Right lobe of liver (tissue), 6 donors: ENCODE results near the gene BHLHE23. TPM values are rescaled to one million over a fixed set of nuclear protein-coding genes. Genes with fewer than 3 reads are reported as not detected.
"Not testable (repeated sequence)": the region's sequence is repeated elsewhere in the genome, so short reads cannot be mapped to it uniquely, and the experiment has no call there.

Experiments used
- ATAC-seq, 4 donors: fragments of 200-7000 bp; cut with Tn5 transposase; one replicate each; pipeline ENCODE4 v1.9.1; 2020; ENCODE audit warnings: mild to moderate bottlenecking in 4 of 4, moderate library complexity in 4 of 4
- DNase-seq, 3 donors: peaks; one replicate each; pipeline ENCODE4 v3.0.0-alpha.2; 2020
- H3K27ac ChIP-seq, 3 donors: fragments of 200-600 bp; one replicate each; pipeline ENCODE4 v1.8.0; 2022
- H3K27me3 ChIP-seq, 2 donors: fragments of 200-600 bp; one replicate each; pipeline ENCODE4 v1.8.0; 2022
- H3K36me3 ChIP-seq, 4 donors: fragments of 200-600 bp; sonication (generic) in 1 of 4; one replicate each; pipeline versions ENCODE4 v1.5.1 to v1.8.0; 2017 to 2022; ENCODE audit warnings: control low read depth in 1 of 4
- H3K4me1 ChIP-seq, 4 donors: fragments of 200-600 bp; sonication (generic) in 1 of 4; one replicate each; pipeline versions ENCODE4 v1.5.1 to v1.8.0; 2017 to 2022; ENCODE audit warnings: control low read depth in 1 of 4
- H3K4me3 ChIP-seq, 3 donors: fragments of 200-600 bp; one replicate each; pipeline ENCODE4 v1.8.0; 2022
- H3K9me3 ChIP-seq, 4 donors: fragments of 200-600 bp; sonication (generic) in 1 of 4; one replicate each; pipeline versions ENCODE4 v1.5.1 to v1.8.0; 2017 to 2022; ENCODE audit warnings: control low read depth in 1 of 4
- POLR2A ChIP-seq: fragments of 450-650 bp; IDR thresholded peaks from one replicate; pipeline ENCODE4 v1.6.1; 2017; ENCODE audit warnings: antibody characterized with exemption, mild to moderate bottlenecking
- WGBS: methylation state at CpG from one replicate; pipeline ENCODE4 v1.1.6; 2018; ENCODE audit warnings: low coverage, low lambda C conversion rate; ENCODE audit not compliant: insufficient coverage; ENCODE audit errors: missing lambda C conversion rate; 5-methylcytosine and 5-hydroxymethylcytosine counted together
- intact Hi-C, 2 donors: fragments of 100-400 bp; cut with DNase I; formaldehyde crosslinking; loops; one replicate each; pipeline versions ENCODE4 v1.11.2 to v1.14.1; 2022
- total RNA-seq, 6 experiments: library from RNA; depleted of rRNA in 2 of 6; stranded (reverse); fragments of >200 nt in 2 of 6; fragmentation: NEBNext Ultra II Directional in 3 of 6; extraction: Animal tissue kit (Norgen Biotek cat#: 25700) in 3 of 6; gene quantifications; one replicate each; pipeline versions ENCODE4 v1.1.0 to v1.2.4, GENCODE V29; 2016 to 2023
- TF ChIP-seq, protein P1 (sequence below), 4 donors: fragments of 200-600 bp in 3 of 4; fragments of 450-650 bp in 1 of 4; IDR thresholded peaks; one replicate each; pipeline versions ENCODE4 v1.5.1 to v1.8.0; 2016 to 2022; ENCODE audit warnings: antibody characterized with exemption in 4 of 4, mild to moderate bottlenecking in 2 of 4
- donor health status: DM: no; HTN: yes; CAD: no.
- donor health status: DM: no; HTN: no; CAD: no.
- donor health status: DM: no; HTN: no; CAD: no.
- donor health status: DM: no; HTN: yes; CAD: no.
- donor health status: DM: no; HTN: yes; CAD: no.

The BHLHE23 gene
- total RNA-seq, 6 experiments from 2014 or later, result not detected

DNA sequence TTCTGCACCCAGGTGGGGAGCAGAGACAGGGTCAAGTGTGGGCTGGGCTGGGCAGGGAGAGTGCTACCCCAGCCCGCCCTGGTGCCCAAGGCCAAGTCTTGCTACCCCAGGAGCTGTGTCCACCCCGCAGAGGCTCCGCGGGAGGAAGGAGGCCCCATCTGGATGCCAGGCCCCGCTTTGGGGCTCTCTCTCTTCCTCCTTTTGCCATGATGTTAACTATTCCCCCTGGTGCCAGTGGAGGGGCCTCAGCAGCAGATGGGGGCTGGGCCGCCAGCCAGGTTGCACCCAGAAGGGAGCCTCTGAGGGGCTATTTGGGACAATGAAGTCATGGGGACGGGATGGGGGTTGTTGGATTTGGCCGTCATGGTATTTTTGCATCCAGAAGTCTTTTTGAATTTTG is 45.0 kb downstream of the BHLHE23 start:
- H3K36me3 ChIP-seq, result peaks cover 0 to 60% (median 23%) of the 10 kb centered on the region in 4 donors
- TF ChIP-seq, protein P1, sequence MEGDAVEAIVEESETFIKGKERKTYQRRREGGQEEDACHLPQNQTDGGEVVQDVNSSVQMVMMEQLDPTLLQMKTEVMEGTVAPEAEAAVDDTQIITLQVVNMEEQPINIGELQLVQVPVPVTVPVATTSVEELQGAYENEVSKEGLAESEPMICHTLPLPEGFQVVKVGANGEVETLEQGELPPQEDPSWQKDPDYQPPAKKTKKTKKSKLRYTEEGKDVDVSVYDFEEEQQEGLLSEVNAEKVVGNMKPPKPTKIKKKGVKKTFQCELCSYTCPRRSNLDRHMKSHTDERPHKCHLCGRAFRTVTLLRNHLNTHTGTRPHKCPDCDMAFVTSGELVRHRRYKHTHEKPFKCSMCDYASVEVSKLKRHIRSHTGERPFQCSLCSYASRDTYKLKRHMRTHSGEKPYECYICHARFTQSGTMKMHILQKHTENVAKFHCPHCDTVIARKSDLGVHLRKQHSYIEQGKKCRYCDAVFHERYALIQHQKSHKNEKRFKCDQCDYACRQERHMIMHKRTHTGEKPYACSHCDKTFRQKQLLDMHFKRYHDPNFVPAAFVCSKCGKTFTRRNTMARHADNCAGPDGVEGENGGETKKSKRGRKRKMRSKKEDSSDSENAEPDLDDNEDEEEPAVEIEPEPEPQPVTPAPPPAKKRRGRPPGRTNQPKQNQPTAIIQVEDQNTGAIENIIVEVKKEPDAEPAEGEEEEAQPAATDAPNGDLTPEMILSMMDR (IDR thresholded peaks at IDR 0.05), result no peak
- TF ChIP-seq POLR2A, result no peak
- no peak overlapping the region for H3K27ac ChIP-seq
- peaks cover 0 to 3% (median under 1%) of the 10 kb centered on the region in 4 donors for H3K4me1 ChIP-seq
- intact Hi-C loops, result loop anchor here in 1 of 2 donors (10.0 kb wide), 1 partner anchor 57 kb away; no protein-coding TSS in a partner anchor
- WGBS, result 87% methylated on average over 3 of the region's 8 CpGs
- ATAC-seq (no peak), DNase-seq (peak in 1 of 3 donors; percentile 17)
- no peak overlapping the region for H3K4me3 ChIP-seq
- no peaks in the 10 kb centered on the region for H3K9me3 ChIP-seq
- no peaks in the 10 kb centered on the region for H3K27me3 ChIP-seq

DNA sequence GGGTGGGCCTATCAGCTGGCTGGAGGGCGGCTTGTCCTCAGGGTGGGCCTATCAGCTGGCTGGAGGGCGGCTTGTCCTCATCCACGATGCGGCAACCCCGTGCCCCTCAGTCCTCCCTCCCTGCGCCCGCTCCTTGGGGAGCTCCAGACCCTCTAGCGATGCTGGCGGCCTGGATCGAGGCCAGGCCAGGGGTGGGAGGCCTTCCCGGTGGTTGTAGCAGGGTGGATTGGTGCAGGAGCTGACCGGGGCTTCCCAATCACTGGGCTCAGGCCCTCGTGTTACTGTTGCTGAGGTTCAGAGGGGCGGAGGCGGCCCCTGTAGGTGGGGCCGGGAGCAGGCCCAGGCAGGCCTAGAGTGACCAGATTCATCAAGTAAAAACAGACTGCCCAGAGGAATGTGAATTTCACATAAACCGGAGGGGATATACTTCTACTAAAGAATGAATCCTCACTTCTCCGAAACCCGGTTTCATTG is 45.4 kb downstream of the BHLHE23 start:
- H3K9me3 ChIP-seq, result no peaks in the 10 kb centered on the region
- no peak overlapping the region for H3K4me3 ChIP-seq
- peak in 1 of 3 donors; percentile 44 for DNase-seq
- intact Hi-C loops, result loop anchor here in 1 of 2 donors (10.0 kb wide), 1 partner anchor 57 kb away; no protein-coding TSS in a partner anchor
- H3K27ac ChIP-seq, result no peak overlapping the region
- H3K27me3 ChIP-seq, result no peaks in the 10 kb centered on the region
- peaks cover 0 to 8% (median 2%) of the 10 kb centered on the region in 4 donors for H3K4me1 ChIP-seq
- 77% methylated on average over 3 of the region's 19 CpGs for WGBS
- no peak for TF ChIP-seq POLR2A
- TF ChIP-seq, protein P1 (IDR thresholded peaks at IDR 0.05), result no peak
- no peak for ATAC-seq
- H3K36me3 ChIP-seq, result peaks cover 0 to 60% (median 23%) of the 10 kb centered on the region in 4 donors

DNA sequence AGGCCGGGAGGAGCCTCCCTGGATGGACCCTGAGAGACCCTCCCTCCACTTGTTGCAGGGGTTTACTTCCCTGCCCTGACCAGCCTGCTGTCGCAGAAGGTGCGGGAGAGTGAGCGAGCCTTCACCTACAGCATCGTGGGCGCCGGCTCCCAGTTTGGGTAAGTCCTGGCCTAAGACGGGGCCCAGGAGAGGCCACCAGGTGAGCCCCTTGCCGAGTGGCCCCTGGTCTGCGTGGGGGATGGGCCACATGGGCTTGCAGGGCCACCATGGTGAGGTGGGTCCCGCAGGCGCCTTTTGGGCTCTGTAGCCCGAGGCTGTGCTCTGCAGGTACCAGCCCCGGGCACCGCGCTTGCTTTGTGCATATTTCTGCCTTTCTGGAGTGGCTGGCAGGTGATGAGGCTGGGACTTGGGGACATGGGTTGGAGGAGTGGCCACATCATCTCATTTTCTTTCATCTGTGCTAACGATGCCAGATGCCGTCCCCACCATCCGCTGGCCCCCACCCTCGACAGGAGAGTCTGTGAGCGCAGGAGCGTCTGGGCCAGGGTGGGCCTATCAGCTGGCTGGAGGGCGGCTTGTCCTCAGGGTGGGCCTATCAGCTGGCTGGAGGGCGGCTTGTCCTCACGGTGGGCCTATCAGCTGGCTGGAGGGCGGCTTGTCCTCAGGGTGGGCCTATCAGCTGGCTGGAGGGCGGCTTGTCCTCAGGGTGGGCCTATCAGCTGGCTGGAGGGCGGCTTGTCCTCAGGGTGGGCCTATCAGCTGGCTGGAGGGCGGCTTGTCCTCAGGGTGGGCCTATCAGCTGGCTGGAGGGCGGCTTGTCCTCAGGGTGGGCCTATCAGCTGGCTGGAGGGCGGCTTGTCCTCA is 46.1 kb downstream of the BHLHE23 start:
- not testable (repeated sequence) for H3K9me3 ChIP-seq, H3K4me3 ChIP-seq, H3K27ac ChIP-seq, ATAC-seq, H3K27me3 ChIP-seq
- WGBS, result 94% methylated on average over 3 of the region's 31 CpGs
- peak in 1 of 3 donors; percentile 49 for DNase-seq
- Histone ChIP-seq H3K36me3 (peaks cover 0 to 60% (median 23%) of the 10 kb centered on the region in 4 donors), H3K4me1 (peaks cover 0 to 12% (median 4%) of the 10 kb centered on the region in 4 donors)
- intact Hi-C loops, result loop anchor here in 1 of 2 donors (10.0 kb wide), 1 partner anchor 56 kb away; no protein-coding TSS in a partner anchor

DNA sequence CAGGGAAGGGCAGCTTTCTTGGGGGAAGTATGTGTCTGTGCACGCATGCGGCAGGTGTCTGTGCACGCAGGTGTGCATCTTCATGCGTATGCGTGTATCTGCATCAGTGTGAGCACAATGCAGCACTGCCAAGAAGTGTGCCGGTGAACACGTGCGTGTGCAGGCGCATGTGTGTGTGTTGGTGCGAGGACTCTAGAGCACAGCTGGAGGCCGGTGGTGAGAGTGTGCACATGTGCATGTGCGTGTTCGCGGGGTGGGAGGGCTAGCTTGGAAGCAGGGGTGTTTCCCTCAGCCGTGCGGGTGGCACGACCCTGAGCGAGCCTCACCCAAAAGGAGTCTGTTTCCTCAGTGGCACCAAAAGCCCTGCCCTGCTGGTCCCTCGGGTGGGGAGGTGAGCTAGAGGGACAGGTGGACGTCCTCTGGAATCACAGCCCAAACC is 46.7 kb downstream of the BHLHE23 start:
- H3K9me3 ChIP-seq, result no peaks in the 10 kb centered on the region
- H3K4me3 ChIP-seq, result no peak overlapping the region
- no peak overlapping the region for H3K27ac ChIP-seq
- ATAC-seq (no peak), DNase-seq (no peak)
- peaks cover 0 to 55% (median 23%) of the 10 kb centered on the region in 4 donors for H3K36me3 ChIP-seq
- H3K4me1 ChIP-seq, result peaks cover 0 to 13% (median 6%) of the 10 kb centered on the region in 4 donors
- intact Hi-C loops, result loop anchor here in 1 of 2 donors (10.0 kb wide), 1 partner anchor 55 kb away; no protein-coding TSS in a partner anchor
- WGBS, result 100% methylated on average over 2 of the region's 20 CpGs
- no peaks in the 10 kb centered on the region for H3K27me3 ChIP-seq
- TF ChIP-seq, protein P1 (IDR thresholded peaks at IDR 0.05), result no peak
- no peak for TF ChIP-seq POLR2A
